T-helper 1 cell treated with Interleukin-12 subunit alpha and Interleukin-12 subunit beta and Interleukin-4 antibody, amounts not matched to agents 30 μg/mL and 1 μg/mL, for 36 hours (primary cell): Measurements from ENCODE around the gene MYO1E.

Source experiments
- H3K27ac Mint-ChIP-seq: one replicate; pipeline ENCODE4 v1.8.0; 2021; ENCODE audit warnings: mild to moderate bottlenecking, mixed read lengths
- H3K27me3 Mint-ChIP-seq: one replicate; pipeline ENCODE4 v1.8.0; 2021; ENCODE audit warnings: low read depth, mixed read lengths
- H3K36me3 Mint-ChIP-seq: one replicate; pipeline ENCODE4 v1.8.0; 2021; ENCODE audit warnings: low read depth, mixed read lengths
- H3K4me1 Mint-ChIP-seq: one replicate; pipeline ENCODE4 v1.8.0; 2021; ENCODE audit warnings: low read depth, mixed read lengths
- H3K4me3 Mint-ChIP-seq: one replicate; pipeline ENCODE4 v1.8.0; 2021; ENCODE audit warnings: mild to moderate bottlenecking, moderate library complexity, mixed read lengths
- H3K9me3 Mint-ChIP-seq: one replicate; pipeline ENCODE4 v1.8.0; 2021; ENCODE audit warnings: mixed read lengths

The MYO1E gene

GRCh38 chr15:59203008-59203407, 169.7 kb downstream of the MYO1E start:
- no peak overlapping the region for H3K27ac Mint-ChIP-seq
- no peak overlapping the region for H3K4me3 Mint-ChIP-seq
- H3K9me3 Mint-ChIP-seq: no peaks in the 10 kb centered on the region
- peaks cover 8% of the 10 kb centered on the region for H3K4me1 Mint-ChIP-seq
- peaks cover 16% of the 10 kb centered on the region for H3K36me3 Mint-ChIP-seq
- H3K27me3 Mint-ChIP-seq: no peaks in the 10 kb centered on the region

GRCh38 chr15:59200560-59200959, 172.1 kb downstream of the MYO1E start:
- Mint-ChIP-seq H3K36me3 (peaks cover 7% of the 10 kb centered on the region), H3K27me3 (no peaks in the 10 kb centered on the region), H3K4me1 (peaks cover 3% of the 10 kb centered on the region), H3K27ac (no peak overlapping the region), H3K9me3 (no peaks in the 10 kb centered on the region), H3K4me3 (no peak overlapping the region)

GRCh38 chr15:59199626-59200465, 172.8 kb downstream of the MYO1E start:
- no peak overlapping the region for H3K27ac Mint-ChIP-seq
- no peaks in the 10 kb centered on the region for H3K9me3 Mint-ChIP-seq
- no peaks in the 10 kb centered on the region for H3K27me3 Mint-ChIP-seq
- H3K4me1 Mint-ChIP-seq: peaks cover 3% of the 10 kb centered on the region
- no peak overlapping the region for H3K4me3 Mint-ChIP-seq
- H3K36me3 Mint-ChIP-seq: peaks cover 11% of the 10 kb centered on the region

- H3K27ac Mint-ChIP-seq: no peak overlapping the region
- no peak overlapping the region for H3K4me3 Mint-ChIP-seq
- no peaks in the 10 kb centered on the region for H3K9me3 Mint-ChIP-seq
- peaks cover 4% of the 10 kb centered on the region for H3K4me1 Mint-ChIP-seq
- H3K27me3 Mint-ChIP-seq: no peaks in the 10 kb centered on the region
- H3K36me3 Mint-ChIP-seq: peaks cover 16% of the 10 kb centered on the region
Measured at GRCh38 chr15:59197454-59197853, 175.2 kb downstream of the MYO1E start.

- no peaks in the 10 kb centered on the region for H3K9me3 Mint-ChIP-seq
- no peak overlapping the region for H3K27ac Mint-ChIP-seq
- no peak overlapping the region for H3K4me3 Mint-ChIP-seq
- no peaks in the 10 kb centered on the region for H3K27me3 Mint-ChIP-seq
- peaks cover 16% of the 10 kb centered on the region for H3K36me3 Mint-ChIP-seq
- peaks cover 4% of the 10 kb centered on the region for H3K4me1 Mint-ChIP-seq
Measured at GRCh38 chr15:59196416-59196815, 176.3 kb downstream of the MYO1E start.

- Mint-ChIP-seq H3K4me1 (peaks cover 4% of the 10 kb centered on the region), H3K36me3 (peaks cover 16% of the 10 kb centered on the region)
Measured at GRCh38 chr15:59194639-59195325, 177.9 kb downstream of the MYO1E start.

GRCh38 chr15:59191855-59192237, 180.8 kb downstream of the MYO1E start:
- Mint-ChIP-seq H3K36me3 (peaks cover 20% of the 10 kb centered on the region), H3K27ac (no peak overlapping the region), H3K27me3 (no peaks in the 10 kb centered on the region), H3K4me1 (peaks cover 4% of the 10 kb centered on the region), H3K9me3 (no peaks in the 10 kb centered on the region), H3K4me3 (no peak overlapping the region)

More at GRCh38 chr15:59194639-59195325, 177.9 kb downstream of the MYO1E start:
- H3K27ac Mint-ChIP-seq: no peak overlapping the region
- H3K27me3 Mint-ChIP-seq: no peaks in the 10 kb centered on the region
- no peak overlapping the region for H3K4me3 Mint-ChIP-seq
- no peaks in the 10 kb centered on the region for H3K9me3 Mint-ChIP-seq

GRCh38 chr15:59190291-59190690, 182.4 kb downstream of the MYO1E start:
- peaks cover 18% of the 10 kb centered on the region for H3K36me3 Mint-ChIP-seq
- H3K9me3 Mint-ChIP-seq: no peaks in the 10 kb centered on the region
- no peaks in the 10 kb centered on the region for H3K27me3 Mint-ChIP-seq
- no peak overlapping the region for H3K27ac Mint-ChIP-seq
- H3K4me3 Mint-ChIP-seq: no peak overlapping the region
- H3K4me1 Mint-ChIP-seq: peaks cover 4% of the 10 kb centered on the region

GRCh38 chr15:59189241-59189640, 183.4 kb downstream of the MYO1E start:
- Mint-ChIP-seq H3K27ac (no peak overlapping the region), H3K4me3 (no peak overlapping the region), H3K36me3 (peaks cover 20% of the 10 kb centered on the region), H3K4me1 (no peaks in the 10 kb centered on the region), H3K27me3 (no peaks in the 10 kb centered on the region), H3K9me3 (no peaks in the 10 kb centered on the region)

- H3K4me1 Mint-ChIP-seq: no peaks in the 10 kb centered on the region
- H3K9me3 Mint-ChIP-seq: peaks cover 4% of the 10 kb centered on the region
- no peak overlapping the region for H3K27ac Mint-ChIP-seq
- no peak overlapping the region for H3K4me3 Mint-ChIP-seq
- no peaks in the 10 kb centered on the region for H3K27me3 Mint-ChIP-seq
- peaks cover 20% of the 10 kb centered on the region for H3K36me3 Mint-ChIP-seq
Measured at GRCh38 chr15:59186501-59186900, 186.2 kb downstream of the MYO1E start.

- no peak overlapping the region for H3K27ac Mint-ChIP-seq
- H3K9me3 Mint-ChIP-seq: peaks cover 12% of the 10 kb centered on the region
- no peaks in the 10 kb centered on the region for H3K4me1 Mint-ChIP-seq
- H3K4me3 Mint-ChIP-seq: no peak overlapping the region
- H3K36me3 Mint-ChIP-seq: peaks cover 23% of the 10 kb centered on the region
- H3K27me3 Mint-ChIP-seq: no peaks in the 10 kb centered on the region
Measured at GRCh38 chr15:59185725-59186124, 186.9 kb downstream of the MYO1E start.

- Mint-ChIP-seq H3K27ac (no peak overlapping the region), H3K4me1 (peaks cover 2% of the 10 kb centered on the region), H3K27me3 (no peaks in the 10 kb centered on the region), H3K9me3 (peaks cover 12% of the 10 kb centered on the region), H3K36me3 (peaks cover 25% of the 10 kb centered on the region), H3K4me3 (no peak overlapping the region)
Measured at GRCh38 chr15:59180945-59181600, 191.6 kb downstream of the MYO1E start.

- peaks cover 12% of the 10 kb centered on the region for H3K9me3 Mint-ChIP-seq
- H3K4me1 Mint-ChIP-seq: peaks cover 10% of the 10 kb centered on the region
- H3K27me3 Mint-ChIP-seq: no peaks in the 10 kb centered on the region
- H3K36me3 Mint-ChIP-seq: peaks cover 22% of the 10 kb centered on the region
- no peak overlapping the region for H3K27ac Mint-ChIP-seq
- H3K4me3 Mint-ChIP-seq: no peak overlapping the region
Measured at GRCh38 chr15:59179717-59180116, 193.0 kb downstream of the MYO1E start.

GRCh38 chr15:59178151-59178695, 194.4 kb downstream of the MYO1E start:
- no peak overlapping the region for H3K4me3 Mint-ChIP-seq
- no peaks in the 10 kb centered on the region for H3K27me3 Mint-ChIP-seq
- peaks cover 22% of the 10 kb centered on the region for H3K36me3 Mint-ChIP-seq
- H3K27ac Mint-ChIP-seq: no peak overlapping the region
- peaks cover 12% of the 10 kb centered on the region for H3K9me3 Mint-ChIP-seq
- H3K4me1 Mint-ChIP-seq: peaks cover 10% of the 10 kb centered on the region
